Fibroblast of pulmonary artery (primary cell): Measurements from ENCODE around the gene THSD1.

Source experiments
- DNase-seq: peaks from one replicate; pipeline ENCODE4 v3.0.0-alpha.2; 2010; ENCODE audit warnings: low read depth
- H3K4me3 ChIP-seq: replicated peaks from 2 replicates; pipeline ENCODE4 v1.5.1; 2011; ENCODE audit warnings: low read depth, mild to moderate bottlenecking, control low read depth, low read length, moderate library complexity
- TF ChIP-seq, protein P1 (sequence below): IDR thresholded peaks from 2 replicates; pipeline ENCODE4 v1.5.1; 2011; ENCODE audit warnings: mild to moderate bottlenecking, control low read depth, low read length, inconsistent platforms; ENCODE audit errors: missing control alignments

Gene THSD1

GRCh38 chr13:52446265-52446664 is 40.3 kb upstream of the THSD1 start:
- no peak overlapping the region for H3K4me3 ChIP-seq
- DNase-seq: no peak
- TF ChIP-seq, protein P1, sequence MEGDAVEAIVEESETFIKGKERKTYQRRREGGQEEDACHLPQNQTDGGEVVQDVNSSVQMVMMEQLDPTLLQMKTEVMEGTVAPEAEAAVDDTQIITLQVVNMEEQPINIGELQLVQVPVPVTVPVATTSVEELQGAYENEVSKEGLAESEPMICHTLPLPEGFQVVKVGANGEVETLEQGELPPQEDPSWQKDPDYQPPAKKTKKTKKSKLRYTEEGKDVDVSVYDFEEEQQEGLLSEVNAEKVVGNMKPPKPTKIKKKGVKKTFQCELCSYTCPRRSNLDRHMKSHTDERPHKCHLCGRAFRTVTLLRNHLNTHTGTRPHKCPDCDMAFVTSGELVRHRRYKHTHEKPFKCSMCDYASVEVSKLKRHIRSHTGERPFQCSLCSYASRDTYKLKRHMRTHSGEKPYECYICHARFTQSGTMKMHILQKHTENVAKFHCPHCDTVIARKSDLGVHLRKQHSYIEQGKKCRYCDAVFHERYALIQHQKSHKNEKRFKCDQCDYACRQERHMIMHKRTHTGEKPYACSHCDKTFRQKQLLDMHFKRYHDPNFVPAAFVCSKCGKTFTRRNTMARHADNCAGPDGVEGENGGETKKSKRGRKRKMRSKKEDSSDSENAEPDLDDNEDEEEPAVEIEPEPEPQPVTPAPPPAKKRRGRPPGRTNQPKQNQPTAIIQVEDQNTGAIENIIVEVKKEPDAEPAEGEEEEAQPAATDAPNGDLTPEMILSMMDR: no peak

DNA sequence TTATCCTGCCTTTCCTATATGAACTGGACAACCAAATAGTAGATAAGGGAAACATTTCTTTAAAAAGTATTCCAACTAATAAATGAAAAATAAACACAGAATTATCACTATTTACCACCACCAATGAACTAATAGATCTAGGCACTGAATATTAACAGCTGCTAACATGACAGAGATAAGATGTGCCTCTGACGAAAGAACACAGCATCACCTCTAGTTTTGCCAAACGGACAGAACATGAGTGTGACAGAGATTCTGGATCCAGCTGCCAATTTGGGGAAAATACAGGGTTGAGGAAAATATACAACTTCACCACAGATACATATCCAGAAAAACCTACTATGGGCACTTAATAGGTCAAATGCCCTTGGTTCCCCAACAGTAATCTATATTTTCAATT is 26.5 kb upstream of the THSD1 start:
- no peak for DNase-seq
- TF ChIP-seq, protein P1: no peak
- no peak overlapping the region for H3K4me3 ChIP-seq

DNA sequence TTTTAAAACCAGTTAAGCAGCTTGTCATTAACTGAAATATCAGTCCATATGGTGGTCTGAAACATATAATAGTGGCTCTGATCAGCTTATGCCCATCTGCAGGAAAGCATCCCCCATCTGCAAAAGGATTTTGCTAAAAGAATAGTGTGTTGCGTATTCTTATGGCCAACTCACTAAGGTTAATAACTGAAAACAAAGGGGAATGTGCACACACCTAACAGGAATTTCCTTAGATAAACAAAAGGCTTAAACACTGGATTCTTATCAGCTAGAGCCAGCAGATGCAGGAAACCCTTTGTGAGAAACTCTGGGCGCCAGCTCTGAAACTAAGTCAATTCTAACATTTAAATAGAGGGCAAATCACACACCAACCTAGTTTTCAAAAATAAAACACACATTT is 22.3 kb upstream of the THSD1 start:
- no peak overlapping the region for H3K4me3 ChIP-seq
- DNase-seq: peak; percentile 75
- TF ChIP-seq, protein P1: no peak

GRCh38 chr13:52421216-52421615 is 15.2 kb upstream of the THSD1 start:
- H3K4me3 ChIP-seq: no peak overlapping the region
- DNase-seq: no peak
- TF ChIP-seq, protein P1: no peak

- no peak for DNase-seq
- TF ChIP-seq, protein P1: no peak
Observed at GRCh38 chr13:52419080-52419479, 13.1 kb upstream of the THSD1 start.

DNA sequence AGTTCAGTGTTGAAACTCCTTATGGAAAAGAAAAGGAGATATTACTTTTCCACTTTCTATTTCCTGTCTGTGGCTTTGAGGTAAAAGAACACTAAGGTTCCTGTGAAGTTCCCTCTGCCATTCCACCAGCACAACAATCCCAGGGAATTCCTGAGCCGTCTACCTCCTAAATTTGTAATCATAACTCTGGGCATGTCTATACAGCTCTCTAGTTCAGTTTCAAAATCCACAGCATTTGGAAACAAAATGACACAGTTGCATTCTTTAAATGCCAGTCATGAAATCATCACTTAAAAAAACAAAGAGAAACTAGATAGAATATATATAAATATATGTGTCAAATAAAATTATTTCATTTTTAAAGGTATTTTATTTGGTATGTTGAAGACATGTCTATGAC is 9.0 kb upstream of the THSD1 start:
- no peak overlapping the region for H3K4me3 ChIP-seq
- peak; percentile 80 for DNase-seq
- TF ChIP-seq, protein P1: no peak

More at GRCh38 chr13:52419080-52419479, 13.1 kb upstream of the THSD1 start:
- no peak overlapping the region for H3K4me3 ChIP-seq

GRCh38 chr13:52414051-52414450 is 8.1 kb upstream of the THSD1 start:
- H3K4me3 ChIP-seq: no peak overlapping the region
- DNase-seq: no peak
- TF ChIP-seq, protein P1: no peak
